Erythroblast (primary cell): Measurements from ENCODE around the gene ASAP2.

Source experiments
- DNase-seq, 2 experiments: peaks; one replicate each; lab custom pipeline; 2025; lab: John Stamatoyannopoulos, UW
- GATA1 ChIP-seq: IDR thresholded peaks from 2 replicates; pipeline ENCODE4 v1.6.1; 2011; ENCODE audit warnings: low read depth, mild to moderate bottlenecking, control low read depth, low read length, moderate library complexity
- POLR2A ChIP-seq: IDR thresholded peaks from 2 replicates; pipeline ENCODE4 v1.6.1; 2011; ENCODE audit warnings: mild to moderate bottlenecking, low read length

The ASAP2 gene

DNA sequence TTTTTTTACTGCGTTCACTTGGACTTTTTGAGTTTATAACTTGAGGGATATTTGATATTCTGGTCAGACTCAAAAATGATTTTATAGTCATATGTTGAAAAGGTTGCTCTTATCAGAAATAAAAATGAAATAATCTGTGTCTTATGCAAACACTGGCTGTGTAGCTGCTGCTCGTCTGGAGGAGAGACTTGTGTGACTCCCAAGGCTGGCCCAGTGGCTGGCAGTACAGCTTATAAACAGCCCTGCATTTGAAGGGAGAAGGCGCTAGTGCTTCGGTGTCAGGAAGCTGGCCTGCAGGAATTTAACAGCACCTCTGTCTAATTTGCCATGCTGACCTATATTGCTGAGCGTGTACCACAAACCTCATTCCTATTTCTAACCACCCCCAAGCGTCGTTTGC lies 74.5 kb downstream of the ASAP2 start:
- DNase-seq = no peak
- TF ChIP-seq GATA1 = no peak
- TF ChIP-seq POLR2A = no peak

DNA sequence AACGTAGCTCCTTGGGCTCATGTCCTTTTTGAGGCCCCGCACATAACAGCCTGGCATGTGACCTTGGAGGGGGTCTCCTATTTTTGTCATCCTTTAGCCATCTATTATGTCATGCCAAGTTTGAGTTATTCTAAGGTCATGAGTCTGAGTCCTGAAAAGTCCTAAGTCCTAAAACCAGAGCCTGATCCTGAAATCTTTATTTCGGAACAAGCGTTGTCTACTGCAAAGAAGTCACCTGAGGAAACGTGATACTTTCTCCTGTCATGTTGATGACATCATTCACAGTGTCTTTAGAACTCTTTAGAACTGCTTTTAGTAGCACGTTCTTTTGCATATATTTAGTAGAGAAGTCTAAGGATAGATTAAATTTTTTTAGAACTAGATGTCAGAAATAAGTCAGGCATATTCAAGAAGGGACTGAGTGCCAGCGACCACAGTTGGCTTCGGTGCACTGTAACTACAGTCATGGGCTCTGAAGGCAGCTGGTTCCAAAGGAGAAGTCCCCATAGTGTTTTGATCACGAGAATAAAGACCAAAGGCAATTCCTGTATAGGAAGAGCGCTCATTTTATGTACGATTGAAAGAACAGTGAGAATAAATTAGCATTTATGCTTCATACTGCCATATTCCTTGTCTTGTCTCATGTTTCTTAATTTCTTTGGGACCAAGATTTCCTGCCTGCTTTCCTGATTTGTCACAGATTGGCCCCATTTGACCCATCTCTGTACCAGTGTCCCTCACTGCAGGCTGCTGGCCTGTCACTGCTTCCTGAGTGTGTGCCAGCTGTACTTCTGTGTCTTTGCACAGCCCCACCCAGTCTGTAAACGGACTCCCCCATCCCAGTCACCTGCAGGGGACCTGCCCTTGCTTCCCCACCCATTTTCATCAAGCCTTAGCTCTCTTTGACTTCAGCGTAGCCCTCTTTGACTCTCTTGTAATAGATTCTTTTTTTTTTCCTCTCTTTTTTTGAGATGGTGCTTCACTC lies 75.8 kb downstream of the ASAP2 start:
- TF ChIP-seq GATA1 = no peak
- no peak for DNase-seq

DNA sequence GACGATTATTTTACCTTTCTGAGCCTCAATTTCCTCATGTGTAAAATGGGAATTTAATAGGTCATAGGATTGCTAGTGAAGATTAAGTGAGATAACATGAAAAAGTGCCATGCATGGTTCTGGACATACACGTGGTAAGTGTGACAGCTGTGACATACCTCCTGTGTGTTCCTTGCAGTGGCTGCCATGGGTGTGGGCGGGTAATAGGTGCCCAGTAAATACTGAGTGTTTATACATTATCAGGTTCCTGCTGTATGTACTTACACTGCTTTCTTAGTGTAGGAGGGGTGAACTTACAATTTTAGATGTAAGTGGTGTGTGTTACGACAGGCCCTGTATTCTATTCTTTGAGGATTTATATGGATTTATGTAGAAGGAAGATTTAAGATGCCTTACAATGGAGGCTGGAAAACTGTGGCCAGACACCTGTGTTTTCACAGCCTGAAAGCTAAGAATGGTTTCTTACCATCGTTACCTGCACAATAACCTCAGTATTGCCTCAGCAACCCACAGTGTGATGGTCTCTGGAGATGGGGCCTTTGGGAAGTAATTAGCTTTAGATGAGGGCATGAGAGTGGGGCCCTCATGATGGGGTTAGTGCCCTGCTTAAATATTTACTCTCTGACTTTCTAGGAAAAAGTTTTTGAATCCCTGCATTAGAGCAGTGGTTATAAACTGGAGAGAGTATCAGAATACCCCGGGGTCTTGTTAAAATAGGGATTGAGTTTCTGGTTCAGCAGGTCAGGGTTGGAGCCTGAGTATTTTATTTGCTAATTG lies 78.1 kb downstream of the ASAP2 start:
- TF ChIP-seq POLR2A (no peak), GATA1 (no peak)
- DNase-seq = no peak

DNA sequence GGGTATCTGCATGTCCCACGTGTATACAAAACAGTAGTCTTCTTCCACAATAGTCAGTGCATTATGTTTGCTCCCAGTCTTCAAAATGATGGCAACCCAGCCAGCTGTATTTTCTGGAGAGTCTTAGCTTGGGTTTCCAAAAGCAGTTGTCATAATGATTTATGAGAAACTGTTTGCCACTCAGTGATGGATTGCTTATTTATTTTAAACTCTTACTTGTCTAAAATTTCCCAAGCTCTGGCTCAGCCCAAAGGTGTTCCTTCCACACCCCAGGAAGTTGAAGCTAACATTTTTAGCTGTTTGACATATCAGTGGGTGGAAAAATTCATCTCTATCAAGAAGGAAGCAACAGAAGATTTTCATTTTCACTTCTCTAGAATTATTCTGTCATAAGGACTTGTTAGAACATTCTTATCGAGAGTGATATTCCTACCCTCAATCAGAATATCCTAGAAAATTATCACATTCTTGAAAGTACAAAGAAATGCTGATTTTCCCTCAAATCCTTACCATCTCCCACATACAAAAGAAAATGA lies 78.8 kb downstream of the ASAP2 start:
- no peak for TF ChIP-seq GATA1
- no peak for TF ChIP-seq POLR2A
- DNase-seq = no peak

DNA sequence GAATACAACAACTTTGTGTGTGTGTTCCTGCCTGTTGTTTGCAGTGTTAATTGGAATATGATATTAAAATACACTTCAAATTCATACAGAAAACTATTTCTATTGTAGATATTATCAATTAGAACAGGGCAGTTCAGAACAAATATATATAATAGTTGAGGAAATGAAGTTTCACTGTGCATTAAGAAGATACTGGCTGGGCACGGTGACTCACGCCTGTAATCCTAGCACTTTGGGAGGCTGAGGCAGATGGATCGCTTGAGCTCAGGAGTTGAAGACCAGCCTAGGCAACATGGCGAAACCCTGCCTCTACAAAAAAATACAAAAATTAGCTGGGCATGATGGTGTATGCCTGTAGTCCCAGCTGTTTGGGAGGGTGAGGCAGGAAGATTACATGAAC lies 79.3 kb downstream of the ASAP2 start:
- TF ChIP-seq POLR2A (no peak), GATA1 (no peak)
- no peak for DNase-seq

DNA sequence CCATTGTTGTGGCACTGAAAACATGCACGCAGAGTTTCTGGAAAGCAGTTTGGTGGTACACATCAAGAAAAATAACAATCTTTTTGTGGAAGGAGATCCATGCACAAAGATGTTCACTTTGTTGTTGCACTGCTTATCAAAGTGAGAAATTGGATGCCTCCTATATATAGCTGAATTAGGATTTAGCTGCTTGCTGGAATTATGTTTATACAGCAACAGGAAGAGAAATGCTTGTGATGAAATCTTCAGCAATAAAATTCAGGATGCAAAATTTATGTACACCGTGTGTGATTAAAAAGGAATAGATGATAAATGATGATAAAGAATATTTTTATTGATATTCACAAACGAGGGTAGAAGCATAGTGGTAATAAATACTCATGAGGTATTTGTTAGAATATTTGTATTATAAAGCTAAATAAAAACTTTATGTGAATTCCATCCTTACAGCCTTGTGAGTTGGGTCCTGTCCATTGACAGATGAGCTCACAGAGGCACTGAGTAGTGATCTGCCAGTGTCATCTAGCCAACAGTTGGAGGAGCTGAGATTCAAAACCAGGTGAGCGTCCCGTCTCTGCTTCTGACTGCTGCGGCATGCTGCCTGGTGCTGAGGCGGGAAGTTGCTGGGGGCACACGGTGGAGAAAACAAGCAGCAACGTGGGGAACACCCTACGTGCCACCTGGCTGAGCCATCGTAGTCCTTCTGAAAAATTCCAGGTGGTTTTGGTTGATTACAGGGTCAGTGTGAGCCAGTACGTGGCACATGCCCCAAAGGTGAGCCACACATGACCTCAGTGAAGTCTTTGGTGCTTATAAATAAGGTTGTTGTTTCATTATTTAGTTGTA lies 80.2 kb downstream of the ASAP2 start:
- TF ChIP-seq POLR2A (no peak), GATA1 (no peak)

DNA sequence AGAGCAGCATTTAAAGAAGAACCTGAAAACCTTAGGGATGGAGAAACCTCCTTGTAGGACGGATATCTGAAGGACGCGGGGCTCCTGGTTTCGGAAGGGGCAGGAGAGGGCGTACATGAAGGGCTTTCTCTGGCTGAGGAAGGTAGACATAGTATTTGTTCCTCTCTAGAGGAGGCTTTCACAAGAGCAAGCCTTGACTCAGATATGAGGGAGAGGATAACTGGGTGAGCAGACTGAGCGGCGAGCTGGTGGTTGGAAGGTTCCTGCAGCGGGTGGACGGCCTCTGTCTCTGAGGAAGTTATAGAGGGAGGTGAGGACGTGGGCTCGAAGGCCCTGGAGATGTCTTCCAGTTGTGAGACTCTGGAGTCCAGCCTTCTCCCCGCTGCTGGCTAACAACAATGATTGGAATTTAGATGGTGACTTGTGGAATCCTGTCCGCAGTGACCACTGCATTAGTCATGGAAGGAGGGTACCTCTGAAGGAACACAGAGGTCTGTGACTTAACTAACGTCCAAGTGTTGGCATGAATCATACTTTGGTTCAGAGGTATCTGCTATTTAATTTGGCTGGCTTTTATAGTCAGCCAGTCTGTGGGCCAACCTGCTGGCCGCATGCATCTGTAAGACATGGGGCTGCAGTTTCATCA lies 80.9 kb downstream of the ASAP2 start:
- no peak for DNase-seq
- TF ChIP-seq GATA1 = no peak
- TF ChIP-seq POLR2A = no peak

More for the DNA sequence above, 80.2 kb downstream of the ASAP2 start:
- DNase-seq = no peak

DNA sequence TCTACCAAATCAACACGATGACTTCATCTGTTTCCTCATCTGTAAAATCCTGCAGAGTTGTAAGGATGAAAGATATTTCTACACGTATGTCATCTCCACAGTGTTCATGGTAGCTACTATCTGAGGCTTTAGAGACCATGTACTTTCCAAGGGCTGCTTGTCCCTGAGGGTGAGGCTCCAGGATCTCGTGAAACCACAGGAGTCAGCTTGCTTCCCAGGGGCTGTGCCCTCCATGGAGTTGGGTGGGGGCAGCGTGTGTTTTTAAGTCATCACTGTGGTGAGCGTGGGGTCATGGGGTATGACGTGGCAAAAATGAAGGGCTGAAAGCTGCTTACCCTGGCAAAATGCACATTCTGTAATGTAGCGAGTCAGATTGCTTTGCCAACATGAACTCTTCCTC lies 81.6 kb downstream of the ASAP2 start:
- no peak for TF ChIP-seq GATA1
- no peak for TF ChIP-seq POLR2A
- DNase-seq = no peak

DNA sequence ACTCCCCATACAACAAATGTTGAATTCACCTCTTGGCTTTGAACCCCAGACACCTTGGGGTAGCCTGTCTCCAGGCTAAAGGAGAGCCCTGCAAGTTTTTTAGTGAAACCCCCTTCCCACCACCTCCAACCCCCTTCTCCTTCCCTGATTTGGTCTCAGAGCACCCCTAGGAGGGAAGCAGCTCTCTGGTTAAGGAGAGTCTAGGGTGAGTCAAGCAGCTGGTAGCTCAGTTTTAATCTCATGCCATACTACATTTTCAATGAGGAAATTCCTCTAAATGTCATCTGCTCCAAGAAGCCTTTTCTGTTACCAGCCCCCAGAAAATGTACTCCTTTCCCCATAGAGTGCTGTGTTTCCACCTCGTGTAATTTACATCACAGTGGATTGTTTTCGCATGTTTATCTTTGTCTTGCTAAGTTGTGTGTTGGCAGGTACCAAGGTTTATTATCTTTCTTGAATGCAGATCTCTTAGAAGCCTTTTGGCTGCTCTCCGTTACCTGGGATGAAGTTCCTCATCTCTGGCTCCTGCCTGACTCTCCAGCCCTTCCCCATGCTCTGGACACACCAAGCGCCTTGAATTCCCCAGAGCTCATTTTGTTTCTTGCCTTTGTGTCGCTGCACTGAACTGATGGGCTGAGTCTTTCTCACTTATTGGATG lies 82.2 kb downstream of the ASAP2 start:
- no peak for TF ChIP-seq GATA1
- no peak for DNase-seq

DNA sequence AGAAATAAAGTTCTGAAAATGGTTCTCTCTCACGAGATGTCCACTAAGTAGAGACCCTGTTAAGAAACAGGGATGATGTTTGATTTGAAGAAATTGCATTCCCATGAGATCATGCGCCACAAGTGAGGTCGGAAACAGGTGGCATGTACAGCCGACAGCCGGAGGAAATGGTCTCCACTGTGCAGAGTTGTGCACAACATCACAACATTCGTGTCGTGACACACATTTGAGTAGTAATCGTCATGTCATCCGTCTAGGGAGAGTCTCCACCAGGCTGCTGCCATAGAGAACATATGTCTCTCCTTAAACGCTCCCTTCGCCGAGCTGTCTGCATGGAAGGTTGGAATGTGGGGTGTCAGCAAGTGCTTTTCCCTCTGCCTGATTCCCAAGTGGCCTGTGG lies 84.7 kb downstream of the ASAP2 start:
- DNase-seq = no peak
- TF ChIP-seq GATA1 (no peak), POLR2A (no peak)

DNA sequence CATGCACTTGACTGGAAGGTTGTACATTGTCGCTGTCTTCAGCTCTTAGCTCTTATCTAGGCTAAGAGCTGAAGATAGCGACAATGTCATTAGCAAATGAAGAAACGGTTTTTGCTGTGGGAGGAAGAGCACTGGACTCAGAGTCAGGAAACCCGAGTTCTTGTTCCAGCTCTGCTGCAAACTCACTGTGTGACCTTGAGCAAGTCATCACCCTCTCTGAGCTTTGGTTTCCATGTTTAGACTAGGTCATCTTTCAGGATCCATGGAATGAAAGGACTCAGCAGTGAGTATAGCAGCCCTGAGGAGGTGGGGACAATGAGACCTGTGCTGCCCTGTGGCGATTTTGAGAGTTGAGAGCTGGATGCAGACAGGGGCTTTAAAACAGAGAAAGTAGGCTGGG lies 85.3 kb downstream of the ASAP2 start:
- no peak for TF ChIP-seq GATA1
- no peak for TF ChIP-seq POLR2A
- no peak for DNase-seq

DNA sequence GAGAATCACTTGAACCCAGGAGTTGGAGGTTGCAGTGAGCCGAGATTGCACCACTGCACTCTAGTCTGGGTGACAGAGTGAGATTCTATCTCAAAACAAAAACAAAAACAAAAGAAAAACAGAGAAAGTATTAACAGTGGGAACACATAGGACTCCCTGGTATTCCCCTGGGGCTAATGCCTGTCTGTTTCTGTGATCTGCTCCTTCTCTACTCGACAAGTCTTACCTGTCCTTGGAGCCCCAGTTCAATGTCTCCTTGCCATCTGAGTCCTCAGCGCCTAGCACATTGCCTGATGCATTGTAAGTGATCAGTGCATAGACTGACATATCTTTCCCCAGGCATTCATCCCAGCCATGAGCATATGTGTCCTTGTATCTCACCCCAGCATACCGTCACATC lies 85.8 kb downstream of the ASAP2 start:
- no peak for DNase-seq
- no peak for TF ChIP-seq GATA1
- TF ChIP-seq POLR2A = no peak
